PC-3 (cell line): ENCODE data around the gene USP34.

Experiments used
- EZH2 ChIP-seq: fragments of 300-600 bp; sonication (generic); IDR thresholded peaks from one replicate; pipeline ENCODE4 v1.6.1; 2017; ENCODE audit warnings: antibody characterized with exemption, mild to moderate bottlenecking, low read length; ENCODE audit not compliant: unreplicated experiment
- TF ChIP-seq, protein P1 (sequence below): fragments of 300-600 bp; sonication (generic); conservative IDR thresholded peaks from 2 replicates; pipeline ENCODE4 v1.5.1; 2017; ENCODE audit warnings: antibody characterized with exemption, low read depth, mild to moderate bottlenecking, low read length

GRCh38 chr2:61432990-61433389, 37.9 kb downstream of the USP34 start:
- TF ChIP-seq, protein P1, sequence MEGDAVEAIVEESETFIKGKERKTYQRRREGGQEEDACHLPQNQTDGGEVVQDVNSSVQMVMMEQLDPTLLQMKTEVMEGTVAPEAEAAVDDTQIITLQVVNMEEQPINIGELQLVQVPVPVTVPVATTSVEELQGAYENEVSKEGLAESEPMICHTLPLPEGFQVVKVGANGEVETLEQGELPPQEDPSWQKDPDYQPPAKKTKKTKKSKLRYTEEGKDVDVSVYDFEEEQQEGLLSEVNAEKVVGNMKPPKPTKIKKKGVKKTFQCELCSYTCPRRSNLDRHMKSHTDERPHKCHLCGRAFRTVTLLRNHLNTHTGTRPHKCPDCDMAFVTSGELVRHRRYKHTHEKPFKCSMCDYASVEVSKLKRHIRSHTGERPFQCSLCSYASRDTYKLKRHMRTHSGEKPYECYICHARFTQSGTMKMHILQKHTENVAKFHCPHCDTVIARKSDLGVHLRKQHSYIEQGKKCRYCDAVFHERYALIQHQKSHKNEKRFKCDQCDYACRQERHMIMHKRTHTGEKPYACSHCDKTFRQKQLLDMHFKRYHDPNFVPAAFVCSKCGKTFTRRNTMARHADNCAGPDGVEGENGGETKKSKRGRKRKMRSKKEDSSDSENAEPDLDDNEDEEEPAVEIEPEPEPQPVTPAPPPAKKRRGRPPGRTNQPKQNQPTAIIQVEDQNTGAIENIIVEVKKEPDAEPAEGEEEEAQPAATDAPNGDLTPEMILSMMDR, result no peak
- no peak for TF ChIP-seq EZH2
